DMS79 (cell line): Measurements from ENCODE around the gene SHISAL1.
A peak's percentile ranks its signal among the peaks of the same experiment; 100 is the strongest.

ENCODE experiments used
- DNase-seq: peaks from one replicate; lab custom pipeline; 2025; lab: John Stamatoyannopoulos, UW

The SHISAL1 gene

DNA sequence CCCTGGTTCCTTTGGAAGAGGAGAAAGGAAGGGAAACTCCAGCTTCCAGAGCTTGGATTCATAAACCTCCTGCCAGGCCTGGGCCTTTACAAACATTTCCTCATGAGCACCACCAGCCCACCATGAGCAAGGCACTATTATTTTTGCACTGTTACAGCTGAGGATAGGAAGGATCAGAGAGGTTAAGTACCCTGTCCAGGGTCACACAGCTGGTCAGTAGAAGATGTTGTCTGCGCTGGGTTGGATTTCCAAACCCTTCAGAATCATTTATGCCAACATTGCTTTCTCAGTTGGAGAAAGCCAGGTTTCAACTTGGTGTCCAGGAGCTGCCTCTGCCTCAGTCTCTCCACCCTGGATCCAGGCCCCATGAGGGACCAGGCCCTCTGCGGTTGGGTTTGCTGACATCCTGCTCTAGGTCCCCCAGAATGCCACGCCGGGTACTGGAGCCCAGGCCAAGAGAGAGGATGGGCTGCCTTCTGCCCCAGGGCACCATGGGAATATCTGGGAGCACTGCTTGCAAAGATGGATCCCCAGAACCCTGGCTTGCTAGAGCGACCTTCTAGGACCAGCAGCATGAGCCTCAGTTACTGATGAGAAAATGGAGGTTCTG, 29.7 kb upstream of the SHISAL1 start:
- DNase-seq: no peak

DNA sequence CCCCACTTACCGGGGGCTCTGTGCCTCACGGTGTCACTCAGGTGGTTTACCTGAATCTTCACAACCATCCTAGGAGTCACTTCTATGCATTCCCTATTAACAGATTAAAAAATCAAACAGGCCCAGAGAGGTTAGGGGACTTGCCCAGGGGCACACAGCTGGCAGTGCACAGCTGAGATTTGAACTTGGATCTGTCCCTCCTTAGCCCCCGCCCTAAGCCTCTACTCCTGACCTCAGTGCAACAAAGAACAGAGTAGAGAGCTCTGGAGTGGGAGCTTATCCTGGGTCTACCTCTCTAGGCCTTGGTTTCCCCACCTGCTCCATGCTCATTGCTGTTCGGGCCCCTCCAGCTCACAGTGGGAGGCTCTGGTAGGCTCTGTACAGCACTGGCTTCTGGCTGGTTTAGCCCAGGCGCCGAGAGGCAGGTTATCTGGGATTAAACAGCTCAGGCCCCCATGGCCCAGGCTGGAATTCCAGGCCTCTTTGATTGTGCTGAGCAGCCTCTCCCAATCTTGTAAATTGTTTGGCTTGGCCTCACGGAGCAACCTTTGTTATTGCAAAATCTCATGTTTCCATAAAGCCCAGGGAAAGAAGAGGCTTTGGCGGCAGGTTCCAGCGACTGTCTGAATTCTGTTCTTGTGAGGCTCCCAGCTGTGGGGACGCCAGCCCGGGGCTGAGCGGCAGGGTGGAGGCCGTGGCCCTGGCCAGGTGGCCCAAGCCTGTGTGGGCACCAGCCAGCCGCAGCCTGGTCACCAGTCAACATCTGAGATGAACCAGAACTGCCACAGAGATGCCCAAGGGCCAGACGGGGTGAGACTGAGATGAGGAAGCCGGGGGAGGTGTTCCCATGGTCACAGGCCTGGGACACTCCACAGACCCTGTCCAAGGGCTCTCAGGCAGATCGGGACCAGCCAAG, 28.9 kb upstream of the SHISAL1 start:
- no peak for DNase-seq

DNA sequence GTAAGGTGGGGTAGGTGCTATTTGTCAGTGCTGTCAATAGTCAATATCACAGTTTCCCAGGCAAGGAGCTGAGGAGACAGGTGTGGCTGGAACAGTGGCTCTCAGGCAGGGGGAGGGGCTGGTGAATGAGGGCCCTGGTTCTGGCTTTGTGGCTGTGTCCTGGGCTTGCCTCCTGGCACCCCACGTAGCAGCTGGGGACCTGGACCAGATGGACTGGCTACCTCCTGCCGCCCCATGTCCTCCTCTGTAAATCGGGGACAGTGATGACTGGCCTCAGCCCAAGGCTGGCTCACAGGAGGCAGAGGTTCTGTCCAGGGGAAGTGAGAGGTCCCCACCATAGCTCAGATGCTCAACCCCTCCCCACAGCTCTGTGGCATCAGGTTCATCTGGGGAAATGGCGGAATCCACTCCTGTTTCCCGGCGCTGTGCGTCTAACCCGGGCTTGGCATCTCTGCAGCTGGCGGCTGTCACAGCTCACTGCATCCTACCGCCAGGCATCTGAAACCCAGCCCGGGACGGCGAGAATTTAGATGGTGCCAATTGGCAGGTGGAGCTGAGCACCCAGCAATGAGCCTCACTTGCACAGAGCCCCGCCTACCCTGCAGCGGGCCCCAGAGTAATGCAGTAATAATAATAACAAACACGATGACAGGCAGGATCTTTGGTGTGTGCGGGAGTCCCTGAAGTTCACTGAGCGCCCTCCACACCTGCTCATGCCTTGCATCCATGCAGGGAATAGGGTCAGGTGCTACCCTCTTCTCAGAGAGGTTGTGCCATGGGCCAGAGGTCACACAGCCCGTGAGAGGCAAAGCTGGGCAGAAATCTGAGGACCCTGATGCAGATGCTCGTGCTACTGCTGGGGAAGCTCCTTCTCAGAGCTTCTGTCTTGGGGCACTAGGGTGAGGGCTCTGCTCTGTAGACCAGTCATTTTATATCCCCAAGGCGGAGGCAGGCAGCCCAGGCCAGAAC, 27.8 kb upstream of the SHISAL1 start:
- peak; percentile 44 for DNase-seq

DNA sequence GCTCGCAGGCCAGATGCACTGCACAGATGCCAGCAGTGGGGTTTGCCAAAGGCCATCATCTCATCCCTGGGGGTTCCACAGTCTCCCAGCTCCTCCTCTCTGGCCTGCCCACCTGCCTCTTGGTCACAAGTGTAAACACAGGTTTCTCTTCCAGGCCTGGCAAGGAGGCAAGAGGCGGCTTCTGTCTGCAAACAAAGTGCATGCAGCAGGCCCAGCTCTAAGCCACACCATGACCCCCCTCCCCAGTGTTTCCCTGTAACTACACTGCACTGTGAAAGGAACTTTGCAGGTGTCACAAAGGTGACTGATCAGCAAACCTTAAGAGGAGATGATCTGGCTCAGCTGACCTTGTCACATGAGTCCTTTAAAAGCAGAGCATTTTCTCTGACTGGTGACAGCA, 26.2 kb upstream of the SHISAL1 start:
- DNase-seq: no peak

DNA sequence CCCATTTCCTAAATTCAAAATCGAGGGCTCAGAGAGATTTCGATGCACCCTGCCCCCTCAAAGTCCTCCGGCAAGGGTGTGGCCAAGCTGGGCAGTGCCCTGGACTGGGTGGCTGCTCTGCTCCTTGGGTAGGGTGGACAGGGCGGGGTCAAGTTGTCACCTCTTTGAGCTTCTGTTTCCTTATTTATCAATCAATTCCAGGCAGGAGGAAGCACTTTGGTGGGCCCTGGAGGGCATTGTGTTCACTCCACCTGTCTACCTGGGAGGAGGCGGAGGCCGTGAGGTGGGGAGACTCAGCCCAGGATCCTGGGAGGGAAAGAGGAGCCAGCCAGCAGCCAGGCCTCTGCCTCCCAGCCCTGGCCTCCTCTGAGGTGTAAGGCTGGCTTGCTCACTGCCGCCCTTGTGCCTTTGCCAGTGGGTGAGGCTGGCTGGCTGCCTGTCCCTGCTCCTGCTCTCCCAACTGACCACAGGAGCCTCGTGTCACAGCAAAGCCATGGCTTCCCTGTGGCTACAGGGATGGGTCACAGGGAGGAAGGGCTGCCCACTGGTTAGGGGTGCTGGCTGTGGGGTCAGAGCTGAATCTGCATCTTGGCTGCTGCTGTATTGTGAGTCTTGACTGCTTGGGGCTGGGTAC, 25.5 kb upstream of the SHISAL1 start:
- no peak for DNase-seq

DNA sequence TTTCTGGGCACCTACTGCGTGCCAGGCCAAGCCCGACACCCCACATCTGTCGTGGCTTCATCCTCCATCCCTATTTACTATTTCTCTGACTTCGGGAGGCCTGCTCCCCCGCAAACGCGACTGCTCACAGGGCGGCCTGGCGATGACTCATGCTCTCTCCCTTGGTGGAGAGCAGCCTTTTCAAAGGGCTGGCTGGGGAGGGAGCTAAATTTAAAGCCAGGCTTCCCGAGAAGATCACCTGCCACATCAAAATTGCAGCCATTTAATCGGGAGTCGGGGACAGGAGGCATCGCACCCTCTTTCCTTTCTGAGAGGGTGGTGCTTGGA, 24.9 kb upstream of the SHISAL1 start:
- no peak for DNase-seq

DNA sequence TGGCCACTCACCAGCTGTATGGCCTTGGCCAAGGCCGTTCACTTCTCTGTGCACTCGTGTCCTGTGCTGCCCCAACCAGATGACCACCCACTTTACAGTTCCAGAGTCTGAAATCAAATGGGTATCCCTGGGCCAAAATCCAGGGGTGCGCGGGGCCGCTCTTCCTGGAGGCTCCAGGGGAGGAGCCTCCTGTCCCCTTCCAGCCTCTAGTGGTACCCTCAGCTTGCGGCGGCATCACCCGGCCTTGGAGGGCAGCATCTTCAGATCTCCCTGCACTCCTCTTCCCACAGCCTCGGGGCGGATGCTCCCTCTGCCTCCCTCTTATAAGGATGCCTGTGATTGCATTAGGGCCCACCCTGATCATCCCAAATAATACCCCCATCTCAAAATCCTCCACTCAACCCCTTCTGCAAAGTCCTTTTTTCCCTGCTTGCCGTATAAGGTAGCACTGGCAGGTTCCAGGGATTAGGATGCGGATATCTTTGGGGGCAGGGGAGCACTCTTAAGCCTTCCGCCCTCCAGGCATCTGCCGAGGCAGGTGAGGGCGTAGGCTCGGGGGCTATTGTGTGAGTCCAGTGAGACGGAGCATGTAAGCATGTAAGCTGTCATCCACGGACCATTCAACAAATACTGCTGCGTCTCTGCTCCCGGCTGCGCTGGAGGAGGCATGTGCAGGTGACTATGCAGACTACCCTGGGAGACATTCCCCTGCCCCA, 24.4 kb upstream of the SHISAL1 start:
- peak; percentile 36 for DNase-seq

DNA sequence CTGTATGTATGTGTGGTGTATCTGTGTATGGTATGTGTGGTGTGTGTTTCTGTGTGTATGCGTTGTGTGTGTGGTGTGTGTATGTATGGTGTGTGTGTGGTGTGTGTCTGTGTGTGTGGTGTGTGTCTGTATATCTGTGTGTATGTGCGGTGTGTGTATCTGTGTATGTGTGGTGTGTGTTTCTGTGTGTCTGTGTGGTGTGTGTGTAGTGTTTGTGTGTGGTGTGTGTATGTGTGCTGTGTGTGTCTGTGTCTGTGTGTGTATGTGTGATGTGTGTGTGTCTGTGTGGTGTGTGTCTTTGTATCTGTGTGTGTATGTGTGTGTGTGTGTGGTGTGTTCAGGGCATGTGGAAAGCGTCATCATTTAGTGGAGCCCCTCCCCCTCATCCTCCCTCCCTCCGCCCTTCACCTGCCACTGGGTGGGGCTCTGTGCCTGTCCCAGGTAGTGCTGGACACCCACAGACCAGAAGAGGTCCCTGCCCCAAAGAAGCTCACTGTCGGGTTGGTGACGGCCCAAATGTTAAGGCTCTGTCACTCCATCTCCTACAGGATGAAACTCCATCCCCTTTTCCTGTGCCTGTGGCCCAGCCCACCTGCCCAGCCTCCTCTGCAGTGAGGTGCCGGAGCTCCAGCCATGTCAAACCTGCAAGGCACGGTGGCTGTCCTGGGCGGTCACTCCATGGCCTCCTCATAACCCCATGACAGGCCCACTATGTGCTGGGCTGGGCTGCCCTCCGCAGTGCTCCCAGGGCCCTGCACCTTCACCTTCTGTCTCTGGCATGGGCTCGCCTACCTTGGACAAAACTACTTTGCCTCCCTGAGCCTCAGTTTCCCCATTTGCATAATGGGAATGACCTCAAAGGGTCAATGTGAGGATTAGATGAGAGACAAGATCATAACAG, 23.4 kb upstream of the SHISAL1 start:
- no peak for DNase-seq

DNA sequence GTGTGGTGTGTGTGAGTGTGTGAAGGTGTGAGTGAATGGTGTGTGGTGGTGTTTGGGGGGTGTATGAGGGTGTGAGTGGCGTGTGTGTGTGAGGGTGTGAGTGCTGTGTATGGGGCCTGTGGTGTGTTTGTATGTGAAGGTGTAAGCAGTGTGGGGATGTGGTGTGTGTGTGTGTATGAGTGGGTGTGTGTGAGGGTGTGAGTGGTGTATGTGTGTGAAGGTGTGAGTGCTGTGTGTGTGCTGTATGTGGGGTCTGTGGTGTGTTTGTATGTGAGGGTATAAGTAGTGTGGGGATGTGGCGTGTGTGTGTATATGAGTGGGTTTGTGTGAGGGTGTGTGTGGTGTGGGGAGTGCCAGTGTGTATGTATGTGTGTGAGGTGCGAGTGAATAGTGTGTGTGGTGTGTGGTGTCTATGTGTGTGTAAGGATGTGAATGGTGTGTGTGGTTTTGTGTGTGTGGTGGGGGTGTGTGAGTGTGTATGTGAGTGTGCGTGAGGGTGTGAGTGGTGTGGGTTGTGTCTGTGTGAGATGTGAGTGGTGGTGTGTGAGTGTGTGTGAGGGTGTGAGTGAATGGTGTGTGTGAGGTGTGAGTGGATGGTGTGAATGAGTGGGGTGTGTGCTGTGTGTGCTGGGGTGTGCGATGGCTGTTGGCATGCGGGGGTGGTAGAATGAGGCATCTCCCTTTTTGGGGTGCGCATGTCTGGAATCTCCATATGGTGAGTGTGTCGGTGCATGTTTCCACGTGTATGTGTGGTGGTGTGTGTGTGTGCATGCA, 22.5 kb upstream of the SHISAL1 start:
- DNase-seq: no peak

DNA sequence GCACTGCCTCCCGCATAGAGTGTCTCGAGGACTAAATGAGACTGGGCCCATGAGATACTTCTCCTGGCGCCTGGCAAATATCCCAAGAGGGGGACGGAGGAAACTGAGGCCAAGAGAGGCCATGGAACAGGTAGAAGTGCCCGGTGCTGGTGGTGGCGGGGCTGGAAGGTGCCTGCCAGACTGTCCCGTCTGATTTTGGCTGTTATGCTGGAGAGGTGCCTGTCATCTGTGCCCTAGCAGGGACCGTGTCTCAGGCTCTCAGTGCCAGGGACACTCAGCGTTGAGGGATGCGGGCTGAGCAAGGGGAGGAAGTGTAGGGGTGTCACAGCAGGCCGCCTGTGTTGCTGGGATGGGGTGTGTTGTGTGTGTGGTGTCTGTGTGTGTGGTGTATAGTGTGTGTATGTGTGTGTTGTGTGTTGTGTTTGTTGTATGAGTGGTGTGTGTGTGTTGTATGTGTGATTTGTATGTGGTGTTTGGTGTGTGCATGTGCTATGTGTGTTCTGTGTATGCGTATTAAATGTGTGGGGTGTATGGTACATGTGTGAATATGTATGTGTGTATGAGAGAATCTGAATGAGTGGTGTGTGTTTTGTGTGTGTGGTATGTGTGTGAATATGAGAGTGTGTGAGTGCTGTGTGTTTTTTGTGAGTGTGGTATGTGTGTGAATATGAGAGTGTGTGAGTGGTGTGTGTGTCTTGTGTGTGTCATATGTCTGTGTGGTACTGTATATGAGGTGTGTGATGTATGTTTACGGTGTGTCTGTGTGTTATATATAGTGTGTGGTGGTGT, 21.3 kb upstream of the SHISAL1 start:
- no peak for DNase-seq

DNA sequence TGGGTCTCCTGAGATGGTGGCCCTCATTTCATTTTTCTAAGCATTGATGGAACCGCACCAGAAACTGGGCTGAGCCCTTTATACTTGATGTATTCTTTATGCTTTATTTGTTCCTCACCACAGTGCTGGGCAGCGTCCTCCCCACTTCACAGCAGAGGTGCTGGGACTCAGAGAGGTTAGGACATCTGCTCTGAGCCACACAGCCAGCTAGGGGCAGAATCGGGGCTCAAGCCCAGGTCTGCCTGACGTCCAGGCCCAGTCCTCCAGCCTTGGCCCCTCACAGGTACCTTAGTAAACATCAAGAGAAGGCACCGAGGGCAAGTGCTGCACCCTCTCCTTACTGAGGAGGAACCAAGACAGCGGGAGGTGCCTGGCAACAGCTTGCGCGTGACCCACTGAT, 20.2 kb upstream of the SHISAL1 start:
- no peak for DNase-seq

DNA sequence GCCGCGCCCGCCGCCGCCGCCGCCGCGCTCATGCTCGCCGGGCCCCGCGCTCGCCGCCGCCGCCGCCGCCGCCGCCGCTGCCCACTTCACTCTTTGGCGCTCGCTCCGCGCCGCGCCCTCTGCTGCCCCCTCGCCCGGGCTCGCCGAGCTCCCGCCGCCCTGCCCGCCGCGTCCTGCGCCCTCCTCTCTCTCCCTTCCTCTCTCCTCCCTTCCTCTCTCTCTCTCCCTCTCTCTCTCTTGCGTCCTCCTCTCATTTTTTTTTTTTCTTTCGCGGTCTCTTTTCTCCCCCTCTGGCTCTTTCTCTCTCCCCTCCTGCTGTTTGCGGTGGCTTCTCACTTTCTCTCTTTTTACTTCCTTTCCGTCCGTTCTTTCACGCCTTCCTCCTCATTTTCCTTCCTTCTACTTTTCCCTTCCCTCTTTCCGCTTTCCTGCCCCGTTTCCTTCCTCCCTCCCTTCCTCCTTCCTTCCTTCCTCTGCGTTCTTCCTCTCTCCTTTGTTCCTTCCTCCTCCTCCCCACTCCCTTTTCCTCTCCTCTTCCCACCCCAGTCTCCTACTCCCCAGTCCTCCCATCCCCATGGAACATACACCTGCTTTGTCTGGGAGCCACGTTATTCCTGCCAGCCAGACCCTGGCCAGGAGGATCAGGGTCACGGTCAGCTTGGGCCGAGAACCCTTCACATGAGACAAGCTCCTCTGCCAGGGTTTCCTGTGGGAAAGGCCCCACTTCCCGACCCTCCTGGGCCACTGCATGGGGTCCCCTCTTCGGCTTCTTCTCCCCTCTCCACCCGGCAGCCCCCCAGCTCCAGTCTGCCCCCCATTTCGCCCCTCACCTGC, 19.3 kb upstream of the SHISAL1 start:
- DNase-seq: no peak

DNA sequence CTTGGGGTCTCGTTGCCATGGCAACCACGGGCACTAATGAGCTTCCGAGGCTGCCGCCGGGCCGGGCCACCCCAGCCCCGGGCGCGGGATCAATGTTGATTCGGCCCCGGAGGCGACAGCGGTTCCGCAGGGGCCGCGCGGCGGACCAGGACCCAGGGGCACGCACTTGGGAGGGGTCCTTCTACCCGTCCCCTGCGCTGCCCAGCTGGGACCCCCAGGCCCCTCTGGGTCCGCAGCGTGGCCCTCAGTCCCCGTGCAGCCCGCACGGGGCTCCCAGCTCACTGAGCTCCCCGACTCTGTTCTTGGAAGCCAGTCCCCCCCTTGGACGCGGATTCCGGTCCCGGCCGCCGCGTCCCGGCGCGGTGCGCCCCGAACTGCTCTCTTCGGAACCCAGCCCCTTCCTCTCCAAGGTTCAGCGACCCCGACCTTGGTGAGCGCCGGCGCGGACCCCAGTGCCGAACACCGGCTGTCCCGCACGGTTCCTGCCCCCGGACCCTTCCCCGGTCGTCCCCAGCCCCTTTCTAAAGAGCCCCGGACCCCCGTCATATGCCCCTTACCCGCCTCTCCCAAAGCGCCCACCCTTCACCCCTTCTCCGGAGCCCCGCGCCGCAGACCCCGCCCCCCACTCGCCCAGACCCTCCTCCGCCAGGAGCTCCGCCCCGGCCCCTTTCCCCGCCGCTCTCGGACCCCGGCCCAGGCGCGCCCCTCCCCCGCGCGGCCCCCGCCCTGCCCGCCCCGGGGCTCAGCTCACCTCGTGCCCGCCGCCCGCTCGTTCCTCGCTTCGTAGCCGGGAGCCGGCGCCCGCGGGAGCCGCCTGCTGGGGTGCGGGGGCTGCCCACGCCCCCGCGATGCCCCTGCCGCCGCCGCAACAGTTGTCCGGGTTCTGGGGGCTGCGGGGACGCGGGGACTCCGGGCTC, 18.3 kb upstream of the SHISAL1 start:
- no peak for DNase-seq

DNA sequence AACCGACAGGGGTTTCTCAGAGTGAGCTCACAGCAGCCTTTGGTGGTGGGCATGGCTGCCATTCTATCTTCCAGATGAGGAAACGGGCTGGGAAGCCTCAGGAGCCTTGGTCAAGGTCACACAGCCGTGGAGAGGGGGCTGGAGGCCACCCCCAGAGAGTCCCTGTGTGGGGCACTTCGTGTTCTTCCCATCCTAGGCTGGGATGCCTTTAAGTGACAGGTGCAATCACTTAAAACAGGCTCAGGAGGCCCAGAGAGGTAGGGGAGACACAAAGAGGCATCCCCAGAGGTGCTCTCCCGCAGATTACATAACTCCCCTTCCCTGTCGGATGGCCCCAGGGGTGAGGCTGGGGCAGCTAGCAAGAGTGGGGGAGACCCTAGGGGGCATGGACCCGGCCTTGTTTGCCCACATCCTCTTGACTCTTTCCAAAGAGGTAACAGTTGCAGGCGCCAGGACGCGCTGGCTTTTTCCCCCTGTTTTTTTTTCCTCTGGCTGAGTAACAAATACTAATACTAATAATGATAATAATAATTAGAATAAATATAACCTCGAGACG, 17.5 kb upstream of the SHISAL1 start:
- DNase-seq: no peak

DNA sequence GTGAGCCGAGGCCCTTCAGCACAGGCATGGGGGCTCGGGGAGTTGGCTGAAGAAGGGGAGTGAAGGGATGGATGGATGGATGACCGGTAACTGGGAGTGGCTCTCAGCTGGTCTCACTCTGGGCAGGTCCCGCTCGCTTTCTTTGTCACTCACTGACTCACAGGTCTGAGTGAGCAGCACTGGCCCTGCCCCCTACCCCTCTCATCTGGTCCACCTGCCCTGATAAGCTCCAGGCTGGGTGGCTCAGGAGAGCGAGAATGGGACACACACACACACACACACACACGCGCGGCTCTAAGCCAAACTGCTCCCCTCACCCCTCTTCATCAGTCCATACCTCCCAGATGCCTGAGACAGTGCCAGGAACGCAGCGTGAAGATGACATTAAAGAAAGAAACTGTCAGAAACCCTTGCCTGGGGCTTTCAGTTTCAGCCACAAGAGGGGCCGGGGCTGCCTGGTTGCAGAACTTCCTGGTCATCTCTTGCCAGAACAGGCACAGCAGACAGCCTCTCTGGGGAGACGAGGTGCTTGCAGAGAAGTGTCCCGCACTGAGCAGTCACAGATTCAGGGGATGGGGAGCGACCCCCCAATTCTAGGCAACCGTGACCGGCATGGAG, 16.5 kb upstream of the SHISAL1 start:
- no peak for DNase-seq

DNA sequence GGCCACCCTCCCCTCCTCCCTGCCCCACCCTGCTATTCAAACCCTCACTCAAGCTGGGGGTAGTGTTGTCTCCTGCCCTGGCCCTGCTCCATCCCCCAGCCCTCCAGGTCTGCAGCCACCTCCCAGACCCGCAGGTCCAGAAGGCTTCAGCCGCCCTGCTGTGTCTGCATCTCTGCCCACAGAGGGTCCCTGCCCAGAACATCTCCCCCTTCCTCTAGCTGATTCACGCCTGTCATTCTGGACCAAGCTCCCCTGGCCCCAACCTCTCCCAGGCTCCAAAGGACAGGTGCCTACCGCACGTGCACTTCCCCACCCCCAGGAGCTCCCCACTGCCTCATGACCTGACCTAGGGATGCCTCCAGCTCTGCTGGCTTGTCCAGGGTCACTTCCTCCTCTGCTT, 16.0 kb upstream of the SHISAL1 start:
- no peak for DNase-seq
